ENCODE measurements around the gene TEX10. TPM values are rescaled to one million over a fixed set of nuclear protein-coding genes. Genes with fewer than 3 reads are reported as not detected.
"Not testable (repeated sequence)": the region's sequence is repeated elsewhere in the genome, so short reads cannot be mapped to it uniquely, and the experiment has no call there.

Gene TEX10
- total RNA-seq, 1 donor from 2014 or later: 28.7 TPM

GRCh38 chr9:100340224-100340623, 12.5 kb downstream of the TEX10 start:
- Mint-ChIP-seq H3K4me1 (peaks cover 28% of the 10 kb centered on the region), H3K27me3 (no peaks in the 10 kb centered on the region), H3K9me3 (no peaks in the 10 kb centered on the region), H3K27ac (no peak overlapping the region), H3K4me3 (no peak overlapping the region), H3K36me3 (ENCODE audit: low read depth) (peaks cover 60% of the 10 kb centered on the region)
- DNase-seq: no peak
- no peak for TF ChIP-seq CTCF (IDR thresholded peaks at IDR 0.05)
- POLR2A ChIA-PET: no interaction called here
- CTCF ChIA-PET: interaction anchor here (1.3 kb wide), 1 partner anchor 97 kb away, joined by 4 read pairs; no protein-coding TSS in a partner anchor
- intact Hi-C loops (cut with micrococcal nuclease): no loop called here
- no peak for ATAC-seq (ENCODE audit: low read depth)

GRCh38 chr9:100338736-100339135, 14.0 kb downstream of the TEX10 start:
- H3K4me1 Mint-ChIP-seq: peaks cover 26% of the 10 kb centered on the region

GRCh38 chr9:100324594-100325200, 28.0 kb downstream of the TEX10 start:
- Mint-ChIP-seq H3K27ac (no peak overlapping the region), H3K9me3 (no peaks in the 10 kb centered on the region), H3K27me3 (no peaks in the 10 kb centered on the region), H3K4me3 (no peak overlapping the region), H3K4me1 (peaks cover 2% of the 10 kb centered on the region), H3K36me3 (ENCODE audit: low read depth) (peaks cover 65% of the 10 kb centered on the region)
- DNase-seq (no peak), ATAC-seq (ENCODE audit: low read depth) (no peak)
- intact Hi-C loops (cut with micrococcal nuclease): loop anchor here (1.0 to 5.0 kb wide), 4 partner anchors 271 to 1349 kb away; partner anchors contain the start of gene NR4A3
- CTCF ChIA-PET: interaction anchor here (0.6 to 2.7 kb wide), 24 partner anchors 9 to 1476 kb away, joined by 3 to 14 read pairs (median 4); partner anchors contain the start of gene TEX10
- POLR2A ChIA-PET: interaction anchor here (0.5 to 1.0 kb wide), 2 partner anchors 28 to 102 kb away, joined by 3 to 4 read pairs; partner anchors contain the start of gene TEX10
- TF ChIP-seq CTCF (IDR thresholded peaks at IDR 0.05): peak; percentile 48

More at GRCh38 chr9:100338736-100339135, 14.0 kb downstream of the TEX10 start:
- H3K27me3 Mint-ChIP-seq; POLR2A ChIA-PET; H3K4me3 Mint-ChIP-seq; ATAC-seq (ENCODE audit: low read depth); H3K27ac Mint-ChIP-seq; intact Hi-C loops (cut with micrococcal nuclease); H3K9me3 Mint-ChIP-seq; DNase-seq: not testable (repeated sequence)
- H3K36me3 Mint-ChIP-seq (ENCODE audit: low read depth): peaks cover 61% of the 10 kb centered on the region
- CTCF ChIA-PET: interaction anchor here (1.5 kb wide), 1 partner anchor 14 kb away, joined by 10 read pairs; no protein-coding TSS in a partner anchor

GRCh38 chr9:100322954-100323536, 29.7 kb downstream of the TEX10 start:
- no peak for TF ChIP-seq CTCF (IDR thresholded peaks at IDR 0.05)
- DNase-seq (no peak), ATAC-seq (ENCODE audit: low read depth) (no peak)
- Mint-ChIP-seq H3K36me3 (ENCODE audit: low read depth) (peaks cover 64% of the 10 kb centered on the region), H3K4me1 (peaks cover 2% of the 10 kb centered on the region), H3K9me3 (no peaks in the 10 kb centered on the region), H3K27me3 (no peaks in the 10 kb centered on the region), H3K4me3 (no peak overlapping the region), H3K27ac (no peak overlapping the region)
- ChIA-PET POLR2A (interaction anchor here (0.6 kb wide), 1 partner anchor 12 kb away, joined by 4 read pairs; no protein-coding TSS in a partner anchor), CTCF (interaction anchor here (0.8 to 3.9 kb wide), 8 partner anchors 7 to 1182 kb away, joined by 3 to 25 read pairs (median 6); no protein-coding TSS in a partner anchor)
- intact Hi-C loops (cut with micrococcal nuclease): loop anchor here (1.0 to 5.0 kb wide), 6 partner anchors 295 to 1474 kb away; partner anchors contain the start of gene NR4A3

GRCh38 chr9:100317706-100318105, 35.0 kb downstream of the TEX10 start:
- H3K4me1 Mint-ChIP-seq: no peaks in the 10 kb centered on the region
- no peak overlapping the region for H3K4me3 Mint-ChIP-seq
- H3K9me3 Mint-ChIP-seq: no peaks in the 10 kb centered on the region
- H3K27me3 Mint-ChIP-seq: no peaks in the 10 kb centered on the region
- intact Hi-C loops (cut with micrococcal nuclease): no loop called here
- CTCF ChIA-PET: no interaction called here
- peaks cover 75% of the 10 kb centered on the region for H3K36me3 Mint-ChIP-seq (ENCODE audit: low read depth)
- POLR2A ChIA-PET: no interaction called here
- no peak for TF ChIP-seq CTCF (IDR thresholded peaks at IDR 0.05)
- ATAC-seq (ENCODE audit: low read depth) (no peak), DNase-seq (no peak)
- H3K27ac Mint-ChIP-seq: no peak overlapping the region
